HepG2 (cell line): ENCODE results near the gene CDK6.

Source experiments
- CTCF ChIP-seq: sonication (generic); formaldehyde crosslinking; IDR thresholded peaks from 2 replicates; pipeline ENCODE4 v1.5.0; 2020; ENCODE audit warnings: mild to moderate bottlenecking, missing genetic modification reagents, moderate library complexity
- POLR2A ChIP-seq, 2 experiments: IDR thresholded peaks; 2 replicates each; pipeline ENCODE4 v1.6.1; 2011; ENCODE audit warnings: low read depth in 2 of 2, low read length in 2 of 2, mild to moderate bottlenecking in 1 of 2, moderate library complexity in 1 of 2; ENCODE audit not compliant: insufficient read depth in 1 of 2
- SALL1 ChIP-seq: sonication (generic); formaldehyde crosslinking; IDR thresholded peaks from 2 replicates; pipeline ENCODE4 v1.8.0; 2022; ENCODE audit warnings: mild to moderate bottlenecking, missing genetic modification reagents
- SOX13 ChIP-seq, 3 experiments: fragments of 450-650 bp in 1 of 3; sonication (generic) in 1 of 3; formaldehyde crosslinking in 1 of 3; IDR thresholded peaks in 2 of 3; conservative IDR thresholded peaks in 1 of 3; 2 replicates each; pipeline versions ENCODE4 v1.5.0 to v1.6.1; 2016 to 2020; ENCODE audit warnings: antibody characterized with exemption in 1 of 3, mild to moderate bottlenecking in 1 of 3, missing compliant biosample characterization in 1 of 3, missing genetic modification reagents in 1 of 3, moderate library complexity in 1 of 3
- YY1 ChIP-seq: IDR thresholded peaks from 2 replicates; pipeline ENCODE4 v1.6.1; 2011; ENCODE audit warnings: low read length, low read depth, moderate library complexity, mild to moderate bottlenecking; ENCODE audit not compliant: insufficient read depth, insufficient replicate concordance
- ZBTB42 ChIP-seq: sonication (generic); formaldehyde crosslinking; IDR thresholded peaks from 2 replicates; pipeline ENCODE4 v1.5.0; 2020; ENCODE audit warnings: mild to moderate bottlenecking, missing genetic modification reagents

GRCh38 chr7:92797693-92798092 lies 38.7 kb downstream of the CDK6 start:
- TF ChIP-seq ZBTB42 (CRISPR knock-in tag), result no peak
- no peak for TF ChIP-seq SALL1 (CRISPR knock-in tag)
- TF ChIP-seq POLR2A (IDR thresholded peaks at IDR 0.05; ENCODE audit: insufficient read depth in 1 of 2, low read depth in 2 of 2, low read length in 2 of 2), result no peak
- TF ChIP-seq CTCF, result no peak
- TF ChIP-seq SOX13 (IDR thresholded peaks at IDR 0.05), result no peak
- no peak for TF ChIP-seq SOX13 (CRISPR knock-in tag; conservative IDR thresholded peaks at IDR 0.05 in 1 of 2, IDR thresholded peaks at IDR 0.05 in 1 of 2)
- TF ChIP-seq YY1, result no peak
